IPS-18a (cell line): ENCODE results near the gene TMEM205.

Experiments
- H3K27ac ChIP-seq: one replicate; pipeline ENCODE4 v1.5.1; 2013; ENCODE audit warnings: low read length
- H3K27me3 ChIP-seq: one replicate; pipeline ENCODE4 v1.6.1; 2013; ENCODE audit warnings: mild to moderate bottlenecking, low read length; ENCODE audit not compliant: control insufficient read depth, insufficient read depth
- H3K36me3 ChIP-seq: one replicate; pipeline ENCODE4 v1.6.1; 2013; ENCODE audit warnings: low read depth, low read length; ENCODE audit not compliant: control insufficient read depth
- H3K4me1 ChIP-seq: one replicate; pipeline ENCODE4 v1.6.1; 2013; ENCODE audit warnings: low read depth, low read length; ENCODE audit not compliant: control insufficient read depth
- H3K4me3 ChIP-seq: one replicate; pipeline ENCODE4 v1.5.1; 2013; ENCODE audit warnings: low read length
- H3K9ac ChIP-seq: one replicate; pipeline ENCODE4 v1.6.1; 2013; ENCODE audit warnings: mild to moderate bottlenecking, low read length, moderate library complexity
- H3K9me3 ChIP-seq: one replicate; pipeline ENCODE4 v1.6.1; 2013; ENCODE audit warnings: low read depth, low read length; ENCODE audit not compliant: control insufficient read depth

Gene TMEM205

GRCh38 chr19:11304936-11305335 is 41.1 kb downstream of the TMEM205 start:
- H3K4me1 ChIP-seq = no peaks in the 10 kb centered on the region
- H3K4me3 ChIP-seq = no peak overlapping the region
- no peaks in the 10 kb centered on the region for H3K9me3 ChIP-seq
- no peaks in the 10 kb centered on the region for H3K36me3 ChIP-seq
- H3K27me3 ChIP-seq = no peaks in the 10 kb centered on the region
- no peak overlapping the region for H3K9ac ChIP-seq
- H3K27ac ChIP-seq = no peak overlapping the region

- no peaks in the 10 kb centered on the region for H3K4me1 ChIP-seq
- no peak overlapping the region for H3K27ac ChIP-seq
- H3K4me3 ChIP-seq = no peak overlapping the region
- H3K9ac ChIP-seq = no peak overlapping the region
- H3K27me3 ChIP-seq = no peaks in the 10 kb centered on the region
- H3K36me3 ChIP-seq = no peaks in the 10 kb centered on the region
- H3K9me3 ChIP-seq = no peaks in the 10 kb centered on the region
Measured at GRCh38 chr19:11300811-11301120, 45.3 kb downstream of the TMEM205 start.

GRCh38 chr19:11299946-11300810 is 45.9 kb downstream of the TMEM205 start:
- Histone ChIP-seq H3K4me3 (no peak overlapping the region), H3K9me3 (no peaks in the 10 kb centered on the region), H3K27me3 (no peaks in the 10 kb centered on the region), H3K36me3 (no peaks in the 10 kb centered on the region), H3K9ac (no peak overlapping the region), H3K27ac (no peak overlapping the region), H3K4me1 (no peaks in the 10 kb centered on the region)

GRCh38 chr19:11296264-11296663 is 49.8 kb downstream of the TMEM205 start:
- Histone ChIP-seq H3K9ac (no peak overlapping the region), H3K27ac (no peak overlapping the region), H3K4me1 (peaks cover 3% of the 10 kb centered on the region)

GRCh38 chr19:11295665-11296245 is 50.3 kb downstream of the TMEM205 start, which contains the start of gene TSPAN16:
Gene TSPAN16 (plus strand): TSS chr19:11296160. CDS start chr19:11296298, 138 bp downstream.
- H3K27ac ChIP-seq = no peak within 1 kb of the TSS
- H3K36me3 ChIP-seq = no peaks in the 10 kb centered on the region
- H3K4me1 ChIP-seq = peaks cover 3% of the 10 kb centered on the region
- H3K9me3 ChIP-seq = no peaks in the 10 kb centered on the region
- no peak within 1 kb of the TSS for H3K9ac ChIP-seq
- H3K27me3 ChIP-seq = no peaks in the 10 kb centered on the region
- H3K4me3 ChIP-seq = no peak within 1 kb of the TSS

More at GRCh38 chr19:11296264-11296663, 49.8 kb downstream of the TMEM205 start:
- no peaks in the 10 kb centered on the region for H3K27me3 ChIP-seq
- no peaks in the 10 kb centered on the region for H3K36me3 ChIP-seq
- H3K9me3 ChIP-seq = no peaks in the 10 kb centered on the region
- H3K4me3 ChIP-seq = no peak overlapping the region

GRCh38 chr19:11295180-11295579 is 50.9 kb downstream of the TMEM205 start:
- Histone ChIP-seq H3K4me1 (peaks cover 3% of the 10 kb centered on the region), H3K27ac (no peak overlapping the region)

GRCh38 chr19:11293433-11294389 is 52.4 kb downstream of the TMEM205 start:
- Histone ChIP-seq H3K4me1 (peaks cover 3% of the 10 kb centered on the region), H3K27me3 (no peaks in the 10 kb centered on the region), H3K9ac (no peak overlapping the region), H3K9me3 (no peaks in the 10 kb centered on the region), H3K27ac (no peak overlapping the region), H3K4me3 (no peak overlapping the region), H3K36me3 (no peaks in the 10 kb centered on the region)

More at GRCh38 chr19:11295180-11295579, 50.9 kb downstream of the TMEM205 start:
- no peak overlapping the region for H3K9ac ChIP-seq
- H3K36me3 ChIP-seq = no peaks in the 10 kb centered on the region
- no peaks in the 10 kb centered on the region for H3K27me3 ChIP-seq
- no peaks in the 10 kb centered on the region for H3K9me3 ChIP-seq
- H3K4me3 ChIP-seq = no peak overlapping the region
